Suprapubic skin (tissue), 3 donors: Measurements from ENCODE around the gene SETDB2.

Source experiments
- POLR2A ChIP-seq, 2 donors: fragments of 450-650 bp; IDR thresholded peaks; one replicate each; pipeline ENCODE4 v1.6.1; 2017; ENCODE audit warnings: antibody characterized with exemption in 2 of 2, mild to moderate bottlenecking in 2 of 2, moderate library complexity in 2 of 2
- TF ChIP-seq, protein P1 (sequence below), 2 donors: fragments of 200-600 bp in 1 of 2; fragments of 450-650 bp in 1 of 2; sonication (generic) in 1 of 2; IDR thresholded peaks; one replicate each; pipeline ENCODE4 v1.5.1; 2016 to 2019; ENCODE audit warnings: antibody characterized with exemption in 2 of 2, mild to moderate bottlenecking in 1 of 2, moderate library complexity in 1 of 2

DNA sequence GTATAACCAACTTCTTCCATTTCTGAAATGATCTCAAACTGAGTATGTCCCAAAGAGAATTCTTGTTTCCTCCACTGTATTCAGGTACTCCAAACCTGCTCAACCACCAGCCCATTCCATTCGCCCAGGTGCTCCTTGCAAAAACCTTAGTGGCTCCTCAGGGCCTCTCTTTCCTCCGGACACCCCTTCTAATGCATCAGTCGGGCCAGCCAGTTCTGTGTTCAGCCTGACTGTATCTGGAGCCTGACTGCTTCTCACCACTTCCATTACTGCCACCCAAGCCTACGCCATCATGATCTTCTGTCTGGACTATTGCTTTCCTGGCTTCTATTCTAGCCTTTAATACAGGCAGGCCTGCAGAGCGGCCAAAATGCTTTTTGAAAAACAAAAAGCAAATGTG lies 53.2 kb downstream of the SETDB2 start:
- TF ChIP-seq POLR2A (IDR thresholded peaks at IDR 0.05): no peak
- TF ChIP-seq, protein P1, sequence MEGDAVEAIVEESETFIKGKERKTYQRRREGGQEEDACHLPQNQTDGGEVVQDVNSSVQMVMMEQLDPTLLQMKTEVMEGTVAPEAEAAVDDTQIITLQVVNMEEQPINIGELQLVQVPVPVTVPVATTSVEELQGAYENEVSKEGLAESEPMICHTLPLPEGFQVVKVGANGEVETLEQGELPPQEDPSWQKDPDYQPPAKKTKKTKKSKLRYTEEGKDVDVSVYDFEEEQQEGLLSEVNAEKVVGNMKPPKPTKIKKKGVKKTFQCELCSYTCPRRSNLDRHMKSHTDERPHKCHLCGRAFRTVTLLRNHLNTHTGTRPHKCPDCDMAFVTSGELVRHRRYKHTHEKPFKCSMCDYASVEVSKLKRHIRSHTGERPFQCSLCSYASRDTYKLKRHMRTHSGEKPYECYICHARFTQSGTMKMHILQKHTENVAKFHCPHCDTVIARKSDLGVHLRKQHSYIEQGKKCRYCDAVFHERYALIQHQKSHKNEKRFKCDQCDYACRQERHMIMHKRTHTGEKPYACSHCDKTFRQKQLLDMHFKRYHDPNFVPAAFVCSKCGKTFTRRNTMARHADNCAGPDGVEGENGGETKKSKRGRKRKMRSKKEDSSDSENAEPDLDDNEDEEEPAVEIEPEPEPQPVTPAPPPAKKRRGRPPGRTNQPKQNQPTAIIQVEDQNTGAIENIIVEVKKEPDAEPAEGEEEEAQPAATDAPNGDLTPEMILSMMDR (IDR thresholded peaks at IDR 0.05): no peak
